ENCODE results near the gene GTSF1L.

DNA sequence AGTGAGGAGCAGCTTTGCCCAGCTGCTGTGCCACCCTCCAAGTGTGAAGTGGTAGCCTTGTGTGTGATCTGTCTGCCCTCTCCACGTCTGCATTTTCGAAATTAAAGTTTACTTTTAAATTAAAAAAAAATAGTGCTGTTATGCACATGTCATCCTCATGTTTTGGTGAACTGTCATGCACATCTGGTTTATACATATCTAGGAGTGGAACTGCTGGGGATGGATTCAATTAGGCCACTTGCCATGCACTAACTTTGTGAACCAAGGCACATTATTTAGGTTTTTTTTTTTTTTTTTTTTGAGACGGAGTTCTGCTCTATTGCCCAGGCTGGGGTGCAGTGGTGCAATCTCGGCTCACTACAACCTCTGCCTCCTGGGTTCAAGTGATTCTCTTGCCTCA, 3.6 kb downstream of the GTSF1L start:
- no peak for TF ChIP-seq POLR2AphosphoS5 (IDR thresholded peaks at IDR 0.05; ENCODE audit: low read depth)
- TF ChIP-seq, protein P1, sequence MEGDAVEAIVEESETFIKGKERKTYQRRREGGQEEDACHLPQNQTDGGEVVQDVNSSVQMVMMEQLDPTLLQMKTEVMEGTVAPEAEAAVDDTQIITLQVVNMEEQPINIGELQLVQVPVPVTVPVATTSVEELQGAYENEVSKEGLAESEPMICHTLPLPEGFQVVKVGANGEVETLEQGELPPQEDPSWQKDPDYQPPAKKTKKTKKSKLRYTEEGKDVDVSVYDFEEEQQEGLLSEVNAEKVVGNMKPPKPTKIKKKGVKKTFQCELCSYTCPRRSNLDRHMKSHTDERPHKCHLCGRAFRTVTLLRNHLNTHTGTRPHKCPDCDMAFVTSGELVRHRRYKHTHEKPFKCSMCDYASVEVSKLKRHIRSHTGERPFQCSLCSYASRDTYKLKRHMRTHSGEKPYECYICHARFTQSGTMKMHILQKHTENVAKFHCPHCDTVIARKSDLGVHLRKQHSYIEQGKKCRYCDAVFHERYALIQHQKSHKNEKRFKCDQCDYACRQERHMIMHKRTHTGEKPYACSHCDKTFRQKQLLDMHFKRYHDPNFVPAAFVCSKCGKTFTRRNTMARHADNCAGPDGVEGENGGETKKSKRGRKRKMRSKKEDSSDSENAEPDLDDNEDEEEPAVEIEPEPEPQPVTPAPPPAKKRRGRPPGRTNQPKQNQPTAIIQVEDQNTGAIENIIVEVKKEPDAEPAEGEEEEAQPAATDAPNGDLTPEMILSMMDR (IDR thresholded peaks at IDR 0.05; ENCODE audit: insufficient read depth, low read length), result no peak
- TF ChIP-seq, protein P2, sequence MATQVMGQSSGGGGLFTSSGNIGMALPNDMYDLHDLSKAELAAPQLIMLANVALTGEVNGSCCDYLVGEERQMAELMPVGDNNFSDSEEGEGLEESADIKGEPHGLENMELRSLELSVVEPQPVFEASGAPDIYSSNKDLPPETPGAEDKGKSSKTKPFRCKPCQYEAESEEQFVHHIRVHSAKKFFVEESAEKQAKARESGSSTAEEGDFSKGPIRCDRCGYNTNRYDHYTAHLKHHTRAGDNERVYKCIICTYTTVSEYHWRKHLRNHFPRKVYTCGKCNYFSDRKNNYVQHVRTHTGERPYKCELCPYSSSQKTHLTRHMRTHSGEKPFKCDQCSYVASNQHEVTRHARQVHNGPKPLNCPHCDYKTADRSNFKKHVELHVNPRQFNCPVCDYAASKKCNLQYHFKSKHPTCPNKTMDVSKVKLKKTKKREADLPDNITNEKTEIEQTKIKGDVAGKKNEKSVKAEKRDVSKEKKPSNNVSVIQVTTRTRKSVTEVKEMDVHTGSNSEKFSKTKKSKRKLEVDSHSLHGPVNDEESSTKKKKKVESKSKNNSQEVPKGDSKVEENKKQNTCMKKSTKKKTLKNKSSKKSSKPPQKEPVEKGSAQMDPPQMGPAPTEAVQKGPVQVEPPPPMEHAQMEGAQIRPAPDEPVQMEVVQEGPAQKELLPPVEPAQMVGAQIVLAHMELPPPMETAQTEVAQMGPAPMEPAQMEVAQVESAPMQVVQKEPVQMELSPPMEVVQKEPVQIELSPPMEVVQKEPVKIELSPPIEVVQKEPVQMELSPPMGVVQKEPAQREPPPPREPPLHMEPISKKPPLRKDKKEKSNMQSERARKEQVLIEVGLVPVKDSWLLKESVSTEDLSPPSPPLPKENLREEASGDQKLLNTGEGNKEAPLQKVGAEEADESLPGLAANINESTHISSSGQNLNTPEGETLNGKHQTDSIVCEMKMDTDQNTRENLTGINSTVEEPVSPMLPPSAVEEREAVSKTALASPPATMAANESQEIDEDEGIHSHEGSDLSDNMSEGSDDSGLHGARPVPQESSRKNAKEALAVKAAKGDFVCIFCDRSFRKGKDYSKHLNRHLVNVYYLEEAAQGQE (IDR thresholded peaks at IDR 0.05; ENCODE audit: insufficient replicate concordance, low read depth), result no peak

All from HL-60 (cell line).